ENCODE results near the gene DNTT.
A peak's percentile ranks its signal among the peaks of the same experiment; 100 is the strongest.

Gene DNTT

GRCh38 chr10:96309628-96310320, 5.5 kb downstream of the DNTT start:
- no peak for DNase-seq (ENCODE audit: low read depth in 2 of 2)

- no peak for DNase-seq (ENCODE audit: low read depth in 2 of 2)
These were observed 6.1 kb downstream of the DNTT start for GRCh38 chr10:96310321-96310669.

- no peak for DNase-seq (ENCODE audit: low read depth in 2 of 2)
These were observed 7.0 kb downstream of the DNTT start for GRCh38 chr10:96311180-96311715.

- DNase-seq (ENCODE audit: low read depth in 2 of 2) = no peak
These were observed 9.1 kb downstream of the DNTT start for GRCh38 chr10:96313344-96313743.

- DNase-seq (ENCODE audit: low read depth in 2 of 2) = no peak
These were observed 13.0 kb downstream of the DNTT start for GRCh38 chr10:96317067-96317833.

- DNase-seq (ENCODE audit: low read depth in 2 of 2) = no peak
These were observed 15.7 kb downstream of the DNTT start for GRCh38 chr10:96319754-96320474.

- no peak for DNase-seq (ENCODE audit: low read depth in 2 of 2)
These were observed 17.6 kb downstream of the DNTT start for GRCh38 chr10:96321822-96322221.

- no peak for DNase-seq (ENCODE audit: low read depth in 2 of 2)
These were observed 18.0 kb downstream of the DNTT start for GRCh38 chr10:96322275-96322674.

GRCh38 chr10:96324447-96324846, 20.2 kb downstream of the DNTT start:
- no peak for DNase-seq (ENCODE audit: low read depth in 2 of 2)

GRCh38 chr10:96325719-96326373, 21.6 kb downstream of the DNTT start:
- DNase-seq (ENCODE audit: low read depth in 2 of 2) = no peak

- no peak for DNase-seq (ENCODE audit: low read depth in 2 of 2)
These were observed 23.2 kb downstream of the DNTT start for GRCh38 chr10:96327462-96327861.

- DNase-seq (ENCODE audit: low read depth in 2 of 2) = no peak
These were observed 28.9 kb downstream of the DNTT start for GRCh38 chr10:96333101-96333500.

- no peak for DNase-seq (ENCODE audit: low read depth in 2 of 2)
These were observed 30.6 kb downstream of the DNTT start for GRCh38 chr10:96334616-96335526.

GRCh38 chr10:96337106-96337505, 32.9 kb downstream of the DNTT start:
- no peak for DNase-seq (ENCODE audit: low read depth in 2 of 2)

- DNase-seq (ENCODE audit: low read depth in 2 of 2) = no peak
These were observed 34.2 kb downstream of the DNTT start for GRCh38 chr10:96338279-96338925.

- DNase-seq (ENCODE audit: low read depth in 2 of 2) = no peak
These were observed 35.1 kb downstream of the DNTT start for GRCh38 chr10:96339383-96339782.

- peak; percentile 47 to 48 for DNase-seq (ENCODE audit: low read depth in 2 of 2)
These were observed 36.0 kb downstream of the DNTT start for GRCh38 chr10:96339956-96340904.

- DNase-seq (ENCODE audit: low read depth in 2 of 2) = no peak
These were observed 37.3 kb downstream of the DNTT start for GRCh38 chr10:96341219-96342182.
